GM18867 (cell line): ENCODE data around the gene FAM9A.
"Not testable (repeated sequence)": the region's sequence is repeated elsewhere in the genome, so short reads cannot be mapped to it uniquely, and the experiment has no call there.

Experiments used
- ATAC-seq: cut with Tn5 transposase; IDR thresholded peaks from one replicate; pipeline ENCODE4 v1.9.1; 2021; ENCODE audit warnings: mild to moderate bottlenecking, moderate library complexity; ENCODE audit not compliant: unreplicated experiment

The FAM9A gene

DNA sequence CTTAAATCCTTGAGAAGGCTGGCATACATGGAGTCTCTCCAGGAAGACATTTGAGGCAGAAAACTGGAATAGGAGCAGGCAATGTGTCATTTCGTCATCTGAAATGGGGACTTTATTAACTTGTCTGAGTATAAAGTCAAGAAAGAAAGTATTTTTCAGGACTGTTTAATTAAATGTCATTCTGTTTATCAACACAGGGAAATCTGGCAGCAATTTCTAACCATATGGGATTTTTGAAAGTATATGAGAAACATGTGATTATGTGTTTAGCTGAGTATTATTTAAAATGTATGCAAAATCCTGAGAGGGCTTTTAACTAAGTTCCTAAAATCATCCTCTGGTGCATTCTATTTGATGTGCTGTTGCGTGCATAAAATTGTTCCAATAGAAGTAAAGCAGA, 3.9 kb upstream of the FAM9A start:
- ATAC-seq: no peak

DNA sequence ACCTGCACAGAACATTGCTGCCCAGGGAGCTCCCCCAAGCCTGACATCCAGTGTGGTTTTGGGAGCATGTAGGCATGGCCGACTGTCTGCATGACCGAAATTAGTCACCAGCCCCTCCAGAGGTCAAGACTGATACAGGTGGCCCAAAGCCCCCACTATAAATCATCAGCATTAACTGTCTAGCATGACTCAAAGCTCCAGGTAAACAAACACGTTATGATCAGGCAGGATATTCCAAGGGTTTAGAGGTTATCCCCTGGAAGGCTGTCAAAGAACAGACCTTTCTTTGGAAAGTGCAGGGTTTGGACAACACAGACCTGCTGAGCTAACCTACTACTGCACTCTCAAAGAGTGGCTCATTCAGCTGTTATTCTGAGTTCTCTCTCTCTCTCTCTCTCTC, 2.1 kb upstream of the FAM9A start:
- no peak for ATAC-seq

DNA sequence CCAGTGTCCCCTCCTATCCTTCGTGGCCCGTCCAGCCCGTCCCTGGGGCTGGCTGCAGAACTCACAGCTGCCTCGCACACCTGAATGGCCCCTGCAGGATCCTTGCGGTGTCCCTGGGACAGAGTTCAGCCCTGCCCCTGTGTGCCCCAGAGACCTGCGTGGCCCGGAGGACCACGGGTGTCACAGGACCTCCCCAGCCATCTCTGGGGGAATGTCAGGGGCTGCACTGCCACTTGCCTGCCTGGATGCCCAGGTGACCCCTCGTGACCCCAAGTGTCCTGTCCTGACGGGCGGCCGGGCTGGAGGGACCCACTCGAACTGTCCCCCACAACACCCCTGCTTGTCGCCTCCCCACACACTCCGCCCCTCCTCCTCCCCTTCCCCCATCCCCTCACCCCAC, 832 bp downstream of the FAM9A start:
- not testable (repeated sequence) for ATAC-seq

DNA sequence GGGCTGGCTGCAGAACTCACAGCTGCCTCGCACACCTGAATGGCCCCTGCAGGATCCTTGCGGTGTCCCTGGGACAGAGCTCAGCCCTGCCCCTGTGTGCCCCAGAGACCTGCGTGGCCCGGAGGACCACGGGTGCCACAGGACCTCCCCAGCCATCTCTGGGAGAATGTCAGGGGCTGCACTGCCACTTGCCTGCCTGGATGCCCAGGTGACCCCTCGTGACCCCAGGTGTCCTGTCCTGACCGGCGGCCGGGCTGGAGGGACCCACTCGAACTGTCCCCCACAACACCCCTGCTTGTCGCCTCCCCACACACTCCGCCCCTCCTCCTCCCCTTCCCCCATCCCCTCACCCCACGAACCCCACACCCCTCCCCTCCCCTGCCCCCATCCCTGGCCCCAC, 1.9 kb downstream of the FAM9A start:
- ATAC-seq: not testable (repeated sequence)

DNA sequence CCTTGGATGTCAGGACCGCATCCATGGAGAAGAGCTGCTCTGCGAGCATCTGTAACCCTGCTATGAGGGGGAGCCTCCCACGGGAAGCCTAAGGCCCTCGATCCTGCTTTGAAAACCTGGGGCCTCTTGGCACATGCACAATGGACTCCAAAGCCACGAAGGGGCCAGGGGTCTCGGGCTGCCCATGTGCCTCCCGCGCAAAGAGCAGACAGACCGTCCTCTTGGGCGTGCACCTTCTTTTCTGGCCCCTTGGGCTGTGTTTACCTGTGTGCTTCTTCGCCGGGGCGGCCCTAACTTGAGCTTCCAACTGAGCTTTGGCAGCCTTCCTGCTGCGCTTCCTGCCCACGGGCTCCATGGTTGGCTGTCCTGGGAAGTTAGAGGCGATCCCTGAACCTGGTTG, 2.5 kb downstream of the FAM9A start:
- ATAC-seq: not testable (repeated sequence)

DNA sequence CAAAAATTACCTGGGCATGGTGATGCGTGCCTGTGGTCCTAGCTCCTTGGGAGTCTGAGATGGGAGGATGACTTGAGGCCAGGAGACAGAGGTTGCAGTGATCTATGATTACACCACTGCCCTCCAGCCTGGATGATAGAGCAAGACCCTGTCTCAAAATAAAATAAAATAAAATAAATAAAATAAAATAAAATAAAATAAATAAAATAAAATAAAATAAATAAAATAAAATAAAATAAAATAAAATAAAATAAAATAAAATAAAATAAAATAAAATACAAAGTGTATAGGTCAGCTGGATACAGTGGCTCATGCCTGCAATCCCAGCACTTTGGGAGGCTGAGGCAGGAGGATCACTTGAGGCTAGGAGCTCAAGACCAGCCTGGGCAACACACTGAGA, 14.1 kb downstream of the FAM9A start:
- not testable (repeated sequence) for ATAC-seq

DNA sequence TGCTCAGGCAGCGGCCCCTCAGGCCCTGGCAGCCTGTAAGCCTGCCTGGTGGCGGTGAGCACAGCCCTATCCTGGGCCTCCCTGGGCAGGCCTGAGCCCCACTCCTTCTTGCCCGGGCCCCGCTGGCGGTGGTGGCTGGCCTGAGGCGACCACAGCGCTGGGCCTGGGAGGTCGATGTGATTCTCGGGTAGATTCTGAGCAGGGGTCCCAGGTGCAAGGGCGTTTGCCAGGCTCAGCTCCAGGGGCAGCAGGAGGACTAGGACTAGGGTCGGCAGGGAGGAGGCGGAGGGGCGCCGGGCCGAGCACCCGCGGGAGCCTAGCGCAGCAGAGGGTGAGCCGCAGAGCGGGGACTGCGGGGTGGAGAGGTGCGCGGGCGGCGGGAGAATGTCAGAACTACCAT, 17.0 kb downstream of the FAM9A start:
- no peak for ATAC-seq

DNA sequence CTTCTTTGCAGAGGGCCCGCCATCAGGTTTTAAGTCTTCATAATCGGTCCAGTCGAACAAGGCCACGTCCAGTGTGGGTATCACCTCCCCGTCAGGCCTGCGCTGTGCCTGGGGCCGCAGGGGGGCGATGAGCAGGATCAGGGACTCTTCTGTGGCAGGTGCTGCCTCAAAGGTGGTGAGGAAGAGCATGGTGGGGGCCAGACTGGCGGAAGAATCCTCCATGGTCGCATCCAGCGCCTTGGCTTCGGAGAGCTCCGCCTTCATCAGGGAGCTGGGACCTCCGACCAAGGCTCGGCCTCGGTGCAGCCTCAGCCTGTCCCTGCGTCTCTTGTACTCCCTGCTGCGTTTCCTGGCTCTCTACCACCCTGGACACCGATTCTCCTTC, 17.5 kb downstream of the FAM9A start:
- ATAC-seq: no peak

DNA sequence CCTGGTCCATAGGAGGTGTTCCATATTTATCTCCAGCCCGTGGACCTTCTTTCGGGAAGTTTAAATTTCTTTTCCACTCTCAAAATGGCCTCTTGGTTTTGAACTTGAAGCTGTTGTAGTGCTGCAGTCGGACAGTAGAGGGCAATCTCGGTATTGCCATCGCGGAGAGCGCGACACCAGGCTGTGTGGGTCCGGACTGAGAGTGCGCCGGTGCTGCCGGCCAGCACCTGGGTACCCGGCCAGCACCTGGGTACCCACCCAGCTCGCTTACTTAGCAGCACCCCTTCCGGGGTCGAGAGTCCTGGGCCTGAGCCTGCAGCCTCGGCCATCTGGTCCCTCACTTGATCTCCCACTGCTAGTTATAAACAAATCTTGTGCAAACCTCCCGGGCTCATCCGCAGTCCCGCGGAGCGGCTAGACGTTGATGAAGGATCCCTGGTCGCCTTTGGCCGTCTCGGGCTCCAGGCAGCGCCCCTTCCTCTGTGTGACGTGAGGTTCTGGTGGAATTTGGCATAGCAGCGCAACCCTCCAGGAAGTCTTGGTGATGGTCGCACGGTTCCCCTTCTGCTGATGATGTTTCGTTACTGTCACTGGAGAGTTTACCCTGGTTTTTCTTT, 18.0 kb downstream of the FAM9A start:
- peak; percentile 79 for ATAC-seq

DNA sequence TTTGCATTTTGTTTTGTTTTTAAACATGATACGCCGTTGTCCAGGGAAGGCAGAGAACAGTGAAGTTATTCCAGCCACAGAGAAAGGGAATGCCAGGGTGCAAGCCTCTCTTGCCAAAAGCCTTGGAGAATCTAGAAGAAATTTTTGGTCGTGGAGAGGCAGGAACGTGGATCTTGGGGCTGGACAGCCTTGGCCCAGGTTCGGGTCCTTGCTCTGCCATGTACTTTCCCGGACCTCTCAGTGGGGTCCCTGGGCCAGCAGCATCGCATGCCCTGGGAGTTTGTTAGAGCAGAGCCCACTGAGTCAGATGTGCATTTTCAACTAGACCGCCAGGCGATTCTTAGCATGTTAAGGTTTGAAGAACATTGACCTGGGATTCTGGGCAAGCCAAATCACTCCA, 18.6 kb downstream of the FAM9A start:
- ATAC-seq: no peak

DNA sequence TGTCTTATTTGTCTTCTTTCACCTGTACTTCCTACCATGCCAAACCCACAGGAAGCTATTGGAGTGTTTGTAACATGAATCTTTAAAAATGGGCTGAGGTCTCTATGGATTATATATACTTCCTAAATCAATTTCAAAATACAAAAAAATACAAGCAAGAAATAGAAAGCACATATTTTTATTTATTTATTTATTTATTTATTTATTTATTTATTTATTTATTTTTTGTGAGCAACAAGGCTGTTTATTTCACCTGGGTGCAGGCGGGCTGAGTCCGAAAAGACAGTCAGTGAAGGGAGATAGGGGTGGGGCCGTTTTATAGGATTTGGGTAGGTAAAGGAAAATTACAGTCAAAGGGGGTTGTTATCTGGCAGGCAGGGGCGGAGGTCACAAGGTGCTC, 19.3 kb downstream of the FAM9A start:
- not testable (repeated sequence) for ATAC-seq

DNA sequence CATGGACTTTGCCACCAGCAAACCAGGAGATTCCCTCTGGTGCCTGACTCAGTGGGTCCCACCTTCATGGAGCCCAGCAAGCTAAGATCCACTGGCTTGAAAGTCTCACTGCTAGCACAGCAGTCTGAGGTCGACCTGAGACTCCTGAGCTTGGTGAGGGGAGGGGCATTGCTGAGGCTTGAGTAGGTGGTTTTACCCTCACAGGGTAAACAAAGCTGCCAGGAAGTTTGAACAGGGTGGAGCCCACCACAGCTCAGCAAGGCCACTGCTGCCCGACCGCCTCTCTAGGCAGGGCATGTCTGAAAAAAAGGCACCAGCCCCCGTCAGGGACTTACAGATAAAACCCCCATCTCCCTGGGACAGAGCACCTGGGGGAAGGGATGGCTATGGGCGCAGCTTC, 28.1 kb downstream of the FAM9A start:
- ATAC-seq: no peak

DNA sequence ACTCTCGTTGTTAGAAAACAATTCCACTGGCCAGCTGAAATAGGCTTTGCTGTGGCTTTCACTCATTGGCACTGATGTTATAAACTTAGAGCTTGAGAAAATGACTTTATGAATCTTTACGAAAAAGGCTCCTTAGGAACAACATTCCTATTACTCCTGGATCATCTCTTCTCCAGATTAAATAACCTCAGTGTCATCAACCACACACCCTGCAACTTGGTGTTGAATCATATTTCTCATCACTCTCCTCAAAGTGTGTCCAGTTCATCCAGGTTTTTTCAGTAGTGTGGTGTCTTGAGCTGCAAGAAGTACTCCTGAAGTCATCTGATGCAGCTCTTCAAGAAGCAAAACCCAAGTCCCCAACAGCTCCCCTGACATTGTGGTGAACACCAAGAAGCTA, 41.2 kb downstream of the FAM9A start:
- ATAC-seq: no peak

DNA sequence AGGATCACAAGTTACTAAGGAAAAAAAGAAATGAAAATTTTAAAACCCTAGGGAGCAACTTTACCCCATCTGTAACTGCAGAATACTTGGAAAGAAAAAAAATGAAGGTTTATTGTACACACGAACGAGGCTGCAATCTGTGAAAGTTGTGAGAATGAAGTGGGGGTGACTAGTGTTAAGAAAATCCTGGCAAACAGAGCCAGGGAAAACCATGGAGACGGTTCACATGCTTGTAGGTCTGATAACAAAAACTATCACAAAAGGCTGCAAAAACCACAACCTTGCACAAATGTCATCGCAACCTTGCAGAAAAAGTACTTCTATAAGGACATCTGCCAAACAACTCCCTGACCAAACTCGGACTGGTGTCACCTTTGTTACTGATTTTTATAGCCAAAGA, 42.5 kb downstream of the FAM9A start:
- not testable (repeated sequence) for ATAC-seq

DNA sequence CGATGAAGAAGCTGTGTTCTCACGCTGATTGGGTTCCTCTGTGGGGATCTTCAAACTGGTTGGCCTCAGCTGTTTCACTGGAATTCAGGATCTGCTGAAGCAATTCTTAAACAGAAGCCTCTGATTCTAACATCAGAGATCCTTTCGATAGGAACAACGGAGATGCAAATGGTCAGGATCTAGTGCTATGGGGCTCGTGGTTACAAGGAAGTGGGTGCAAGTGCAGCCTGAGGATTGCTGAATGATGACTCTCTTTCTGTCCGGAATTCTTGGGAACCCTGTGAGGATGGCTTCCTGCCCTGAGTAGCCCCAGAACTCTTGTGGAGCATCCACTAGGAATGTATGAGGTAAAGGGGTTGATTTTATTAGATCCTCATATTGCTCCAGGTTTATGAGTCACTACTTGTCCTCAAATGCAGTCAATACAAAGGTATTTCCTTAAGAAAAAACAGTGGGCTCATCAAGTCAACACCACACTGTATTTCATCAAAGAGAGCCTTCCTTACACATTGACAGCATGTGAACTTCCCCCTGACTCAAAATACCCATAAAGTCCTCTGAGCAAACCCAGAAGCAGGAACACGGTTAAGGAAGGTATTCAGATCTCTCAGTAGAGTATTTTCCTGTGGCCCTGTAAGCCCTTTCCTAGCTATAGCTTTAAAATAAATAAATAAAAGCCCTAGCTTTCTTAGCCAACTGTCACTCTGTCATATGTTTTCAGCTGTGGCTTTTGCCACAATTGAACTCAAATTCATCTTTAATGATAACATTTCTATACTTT, 43.4 kb downstream of the FAM9A start:
- ATAC-seq: not testable (repeated sequence)

DNA sequence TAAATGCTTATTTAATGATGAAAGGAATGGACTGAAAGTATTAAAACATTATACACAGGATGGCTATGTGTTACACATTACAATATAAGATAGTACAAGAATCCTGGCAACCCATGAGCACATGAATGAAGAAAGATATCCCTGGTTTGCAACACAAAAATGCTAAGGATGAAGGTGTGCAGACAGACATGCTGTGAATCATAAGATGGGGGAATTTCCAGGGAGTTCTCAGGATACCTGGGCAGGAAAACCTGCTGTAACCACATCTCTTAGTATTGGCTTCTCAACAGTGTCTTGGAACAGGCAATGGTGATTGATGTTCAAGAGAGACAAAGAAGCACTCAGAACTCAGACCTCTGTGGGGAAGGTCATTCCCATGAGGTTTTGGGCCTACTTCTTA, 45.4 kb downstream of the FAM9A start:
- ATAC-seq: no peak

DNA sequence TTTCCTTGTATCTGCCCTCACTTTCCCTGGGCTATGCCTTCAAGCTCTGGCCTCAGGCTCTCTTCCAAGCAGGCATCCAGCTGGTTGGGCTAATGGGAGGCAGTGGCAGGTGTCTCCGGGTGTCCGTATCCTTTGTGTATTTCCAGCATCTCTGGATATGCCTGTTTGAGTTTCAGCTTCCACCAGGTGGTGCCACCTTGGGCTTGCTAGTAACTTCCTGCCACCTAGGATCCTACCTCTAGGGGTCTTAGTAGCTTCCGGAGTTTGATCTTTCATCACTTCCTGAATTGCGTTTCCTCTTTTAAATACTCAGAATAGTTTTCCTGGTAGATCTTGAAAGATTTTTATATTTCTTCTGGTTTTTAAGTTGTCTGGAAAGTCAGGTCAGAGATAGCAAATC, 46.1 kb downstream of the FAM9A start:
- ATAC-seq: no peak

DNA sequence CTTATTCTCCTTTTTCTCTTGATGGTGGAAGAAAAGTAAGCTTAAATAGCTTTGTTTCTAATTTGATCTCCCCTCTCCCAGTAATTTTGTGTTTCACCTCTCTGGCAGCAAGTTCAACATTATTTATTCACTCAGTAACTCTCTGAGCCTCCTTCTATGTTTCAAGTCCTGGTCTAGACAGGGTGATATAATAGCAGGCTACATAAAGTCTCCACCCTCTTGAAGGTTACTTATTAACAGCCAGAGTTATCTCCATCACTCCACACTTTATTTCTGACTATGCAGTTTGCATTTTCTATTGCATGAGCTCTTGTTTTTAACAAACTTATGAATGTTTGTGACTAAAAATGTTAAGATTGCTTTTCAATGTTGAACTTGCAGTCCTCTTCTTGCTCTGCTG, 51.5 kb downstream of the FAM9A start:
- ATAC-seq: no peak

DNA sequence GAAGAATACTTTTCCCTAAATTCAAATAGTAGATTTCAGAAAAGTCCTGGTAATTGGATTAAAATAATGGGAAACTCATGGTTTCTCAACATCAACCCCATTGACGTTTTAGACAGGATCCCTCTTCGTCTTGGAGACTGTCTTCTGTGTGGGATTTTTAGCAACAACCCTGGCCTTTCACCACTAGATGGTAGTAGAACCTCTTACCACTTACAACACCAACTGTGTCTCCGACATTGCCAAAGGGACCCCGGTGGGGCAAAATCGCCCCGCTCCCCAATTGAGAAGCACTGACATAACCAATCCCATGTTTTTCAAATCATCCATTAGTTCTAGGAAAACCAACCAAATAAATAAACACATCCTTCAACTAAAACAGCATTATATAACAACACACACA, 52.3 kb downstream of the FAM9A start:
- peak; percentile 77 for ATAC-seq

DNA sequence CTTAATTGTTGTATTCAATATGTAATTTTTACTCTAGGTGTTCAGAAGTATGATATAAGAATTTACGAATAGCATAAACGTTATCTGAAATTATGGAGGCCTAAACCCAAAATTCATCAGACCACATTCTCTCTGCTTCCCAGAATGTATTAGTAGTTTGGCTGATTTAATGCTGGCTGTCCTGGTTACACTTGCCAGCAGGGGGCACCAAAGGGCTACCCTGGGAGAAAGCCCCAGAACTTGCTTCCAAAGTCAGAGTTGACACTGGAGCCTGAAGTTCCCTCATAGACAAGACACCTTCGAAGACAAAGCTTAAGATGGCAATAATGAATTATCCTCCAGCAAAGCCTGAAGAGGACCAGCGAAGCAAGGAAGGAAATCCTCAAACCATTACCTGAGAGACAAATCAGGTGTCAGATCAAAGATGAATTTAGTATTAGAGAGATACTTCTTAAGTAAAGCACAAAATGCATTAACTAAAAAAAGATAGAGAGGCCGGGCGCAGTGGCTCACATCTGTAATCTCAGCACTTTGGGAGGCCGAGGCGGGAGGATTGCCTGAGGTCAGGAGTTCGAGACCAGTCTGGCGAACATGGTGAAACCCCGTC, 58.0 kb downstream of the FAM9A start:
- ATAC-seq: peak; percentile 76

DNA sequence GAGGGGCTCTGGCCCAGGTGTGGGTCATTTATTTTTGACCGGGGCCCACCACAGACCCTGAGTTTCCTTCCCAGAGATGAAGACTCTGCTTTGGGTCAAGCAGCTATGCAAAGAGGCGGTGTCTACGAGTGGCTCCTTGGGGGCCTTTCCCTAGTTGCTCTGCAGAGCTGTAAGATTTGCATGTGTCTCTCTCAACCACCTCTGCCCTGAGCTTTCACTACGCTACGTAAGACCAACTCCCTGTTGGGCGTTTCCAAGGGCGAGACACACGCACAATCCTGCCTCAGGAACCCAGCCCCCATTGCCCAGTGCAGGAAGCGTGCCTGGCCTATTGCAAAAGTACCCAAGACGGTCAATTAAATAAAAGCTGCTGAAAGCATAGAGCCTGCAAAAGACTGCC, 59.2 kb downstream of the FAM9A start:
- ATAC-seq: peak; percentile 50
